ENCODE data around the gene CYFIP2.

CYFIP2 gene

DNA sequence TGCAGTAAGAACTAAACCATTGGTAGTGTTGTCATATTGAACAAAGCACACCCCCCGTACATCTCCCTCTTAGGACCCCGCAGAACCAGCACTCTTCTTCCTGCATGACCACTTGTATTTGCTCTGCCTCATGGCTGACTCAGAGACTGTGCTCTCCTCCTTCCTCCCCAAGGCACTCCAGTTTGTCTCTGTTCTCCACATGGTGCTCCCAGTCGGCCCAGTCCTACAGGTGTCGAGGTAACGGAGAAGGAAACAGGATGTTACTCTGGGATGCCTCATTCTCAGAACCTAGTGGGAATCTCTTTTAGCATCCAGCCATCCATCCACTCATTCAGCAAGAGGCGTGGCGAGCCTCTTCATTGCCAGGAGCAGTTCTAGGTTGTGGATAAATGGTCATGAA is 97.1 kb downstream of the CYFIP2 start:
- DNase-seq: no peak

DNA sequence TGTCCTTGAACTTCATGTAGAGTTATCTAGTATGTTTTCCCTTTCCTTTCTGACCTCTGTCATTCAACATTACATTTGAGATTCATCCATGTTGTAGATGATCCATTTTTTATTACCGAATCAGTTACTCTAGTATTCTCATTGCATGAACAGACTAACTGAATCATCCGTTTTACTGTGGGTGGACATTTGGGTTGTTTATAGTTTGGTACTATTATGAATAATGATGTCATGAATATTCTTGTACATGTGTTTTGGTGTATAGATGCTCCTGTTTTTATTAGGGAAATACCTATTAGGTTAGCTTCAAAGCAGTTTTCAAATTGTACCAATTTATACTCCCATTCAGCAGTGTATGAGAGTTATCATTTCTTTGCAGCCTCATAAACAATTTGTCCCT is 99.8 kb downstream of the CYFIP2 start:
- no peak for DNase-seq

GRCh38 chr5:157366741-157367674 is 101.1 kb downstream of the CYFIP2 start:
- DNase-seq: no peak

DNA sequence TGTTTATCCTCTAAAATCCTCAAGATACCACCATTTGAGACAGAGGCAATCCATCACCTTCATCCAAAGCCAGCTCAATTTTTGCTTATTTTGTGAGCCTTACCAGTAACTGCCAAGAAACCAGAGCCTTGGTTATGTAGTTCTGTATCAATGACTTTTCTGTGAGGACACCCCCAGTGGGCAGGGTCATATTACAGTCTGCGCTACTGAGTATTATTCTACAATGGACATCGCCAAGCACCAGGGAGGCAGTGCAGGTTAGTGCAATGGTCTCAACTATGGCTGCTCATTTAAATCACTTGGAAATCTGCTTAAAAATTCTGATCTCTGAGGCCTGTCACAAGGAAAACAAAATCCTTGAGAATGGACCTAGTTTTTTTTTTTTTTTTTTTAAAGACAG is 103.6 kb downstream of the CYFIP2 start:
- no peak for DNase-seq

- DNase-seq: no peak
These were observed 105.0 kb downstream of the CYFIP2 start for GRCh38 chr5:157370967-157371366.

- DNase-seq: no peak
These were observed 105.9 kb downstream of the CYFIP2 start for GRCh38 chr5:157371655-157372471.

DNA sequence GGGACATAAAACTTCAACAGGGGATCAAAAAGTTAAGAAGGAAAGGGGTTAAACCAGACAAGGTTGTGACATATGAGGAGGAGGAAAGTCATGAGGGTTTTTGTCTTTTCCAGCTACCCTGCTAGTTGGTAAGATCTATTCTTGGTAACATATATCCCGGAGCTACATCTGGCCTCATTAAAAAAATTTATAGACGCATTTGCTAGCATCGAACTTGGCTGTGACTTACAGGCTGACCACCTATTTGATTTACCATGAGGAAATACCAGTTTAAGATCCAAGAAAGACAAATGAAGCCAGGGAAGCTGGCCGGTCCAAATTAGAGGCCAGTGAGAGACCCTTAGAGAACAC is 106.5 kb downstream of the CYFIP2 start:
- no peak for DNase-seq

GRCh38 chr5:157378509-157378908 is 112.6 kb downstream of the CYFIP2 start:
- DNase-seq: no peak

DNA sequence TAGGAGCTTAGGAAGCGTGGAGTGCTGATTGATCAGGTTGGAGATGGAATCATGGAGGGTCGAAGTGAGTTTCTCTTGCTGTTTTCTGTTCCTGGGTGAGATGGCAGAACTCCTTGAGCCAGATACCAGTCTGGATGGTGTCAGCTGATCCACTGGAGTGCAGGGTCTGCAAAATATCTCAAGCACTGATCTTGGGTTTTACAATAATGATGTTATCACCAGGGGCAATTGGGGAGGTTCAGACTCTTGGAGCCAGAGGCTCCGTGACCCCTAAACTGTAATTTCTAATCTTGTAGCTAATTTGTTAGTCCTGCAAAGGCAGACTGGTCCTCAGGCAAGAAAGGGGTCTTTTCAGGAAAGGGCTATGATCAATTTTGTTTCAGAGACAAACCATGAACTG is 114.1 kb downstream of the CYFIP2 start:
- DNase-seq: no peak

DNA sequence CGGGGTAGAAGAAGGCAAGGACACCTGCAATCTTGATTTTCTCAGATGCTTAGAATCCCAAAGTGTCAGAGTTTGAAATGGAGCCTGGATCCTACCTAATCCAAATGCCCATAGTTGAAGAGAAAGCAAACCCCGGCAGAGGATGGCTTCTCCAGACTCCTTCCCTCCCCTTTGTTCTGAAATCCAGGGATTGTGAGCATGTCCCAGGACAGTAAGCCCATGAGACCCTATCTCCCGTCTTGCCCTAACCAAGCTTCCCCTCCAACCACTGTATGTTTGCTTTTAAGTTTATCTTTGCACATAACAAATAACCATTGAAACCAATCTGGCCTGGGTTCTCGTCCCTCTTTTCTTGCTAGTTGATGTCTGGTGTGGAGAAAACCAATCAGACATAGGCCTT is 115.8 kb downstream of the CYFIP2 start:
- DNase-seq: no peak

- no peak for DNase-seq
These were observed 117.3 kb downstream of the CYFIP2 start for GRCh38 chr5:157382996-157383800.

GRCh38 chr5:157384971-157385709 is 119.2 kb downstream of the CYFIP2 start:
- no peak for DNase-seq

DNA sequence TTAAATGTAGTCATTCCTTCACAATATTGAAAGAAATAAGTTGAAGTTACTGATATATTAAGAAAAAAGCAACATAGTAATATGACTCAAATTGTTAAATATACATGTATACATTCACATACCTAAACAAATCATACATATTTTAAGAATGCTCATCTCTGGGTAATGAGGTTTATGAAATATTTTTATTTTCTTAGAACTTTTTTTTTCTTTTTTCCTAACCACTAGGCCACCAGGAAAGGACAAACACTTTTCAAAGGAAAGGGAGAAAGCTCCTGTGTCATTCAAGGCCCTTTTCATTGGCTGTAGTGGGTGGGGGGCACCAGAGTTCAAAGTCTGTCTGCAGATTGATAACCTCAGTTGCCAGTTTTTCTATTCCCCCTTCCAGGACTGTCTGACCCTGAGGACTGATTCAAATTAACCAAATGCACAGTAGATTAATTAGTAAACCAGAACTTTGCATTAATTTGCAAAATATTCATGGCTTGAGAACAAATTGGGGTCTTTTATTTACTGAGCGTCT is 121.2 kb downstream of the CYFIP2 start:
- DNase-seq: no peak

DNA sequence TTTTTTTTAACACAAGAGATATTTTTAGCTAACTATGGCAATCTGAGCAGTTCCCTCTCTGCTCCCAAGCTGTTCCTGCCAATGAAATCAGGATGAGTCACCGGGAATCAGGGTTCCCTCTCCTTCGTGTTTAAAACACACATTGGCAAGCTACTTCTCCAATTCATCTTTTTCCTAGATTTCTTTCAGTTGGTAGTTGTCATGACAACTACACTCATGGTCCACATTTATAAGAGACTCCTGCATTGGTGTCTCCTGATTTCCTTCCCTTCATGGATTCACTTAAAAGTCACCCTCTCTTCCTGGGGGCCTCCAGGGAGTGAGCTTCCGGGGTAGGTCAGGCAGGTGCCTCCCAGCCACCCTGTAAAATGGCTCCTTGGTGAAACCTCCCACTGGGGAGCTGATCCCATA is 121.8 kb downstream of the CYFIP2 start:
- no peak for DNase-seq

GRCh38 chr5:157388111-157388710 is 122.3 kb downstream of the CYFIP2 start:
- DNase-seq: no peak

- DNase-seq: no peak
These were observed 123.2 kb downstream of the CYFIP2 start for GRCh38 chr5:157389103-157389502.

DNA sequence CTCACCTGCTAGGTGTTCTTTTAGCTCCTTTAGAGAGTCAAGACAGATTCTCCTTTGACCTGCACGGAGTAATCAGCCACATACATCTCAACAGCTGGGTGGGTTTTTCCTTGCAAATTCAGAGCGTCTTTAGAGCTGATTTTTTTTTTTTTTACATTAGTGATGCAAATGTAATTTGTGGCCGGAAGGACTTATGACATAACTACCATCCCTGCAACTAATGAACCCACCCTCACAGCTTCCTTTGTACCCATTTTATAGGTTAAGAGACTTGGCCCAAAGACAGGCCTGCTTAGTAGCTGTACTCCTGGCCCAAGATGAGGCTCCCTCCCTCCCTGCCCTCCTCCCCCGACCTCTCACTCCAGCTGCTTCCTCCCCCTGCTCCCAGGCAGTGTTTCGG is 124.2 kb downstream of the CYFIP2 start:
- DNase-seq: no peak

DNA sequence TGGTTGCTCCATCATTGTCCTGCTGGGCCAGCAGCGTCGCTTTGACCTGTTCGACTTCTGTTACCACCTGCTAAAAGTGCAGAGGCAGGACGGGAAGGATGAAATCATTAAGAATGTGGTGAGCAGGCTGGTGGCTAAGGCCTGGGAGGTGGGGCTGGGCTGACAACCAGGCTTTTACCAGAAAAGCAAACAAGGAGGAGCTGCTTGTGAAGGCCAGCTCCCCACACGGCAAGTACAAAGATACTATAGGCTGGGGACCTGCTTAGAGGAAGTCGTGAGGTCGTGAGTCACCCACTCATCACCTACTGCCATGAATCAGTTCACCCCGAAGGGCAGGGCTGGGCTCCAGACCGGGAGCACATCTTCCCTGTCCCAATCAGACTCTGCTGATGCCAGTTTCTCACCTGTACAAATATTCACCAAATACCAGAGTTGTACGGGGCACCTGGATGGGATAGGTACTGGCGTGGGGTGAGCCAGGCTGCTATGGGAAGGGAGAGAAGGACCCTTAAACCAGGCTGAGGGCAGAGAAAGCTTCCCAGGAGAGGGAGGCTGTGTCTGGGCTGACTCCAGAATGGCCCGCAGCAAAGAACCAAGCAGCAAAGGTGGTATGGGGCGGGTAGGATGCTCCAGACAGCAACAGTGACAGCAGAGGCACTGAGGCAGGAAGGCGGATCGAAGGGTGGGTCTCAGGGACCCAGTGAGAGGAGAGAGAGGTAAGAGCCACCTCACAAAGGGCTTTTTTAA is 124.8 kb downstream of the CYFIP2 start:
- no peak for DNase-seq

GRCh38 chr5:157398305-157398704 is 132.4 kb downstream of the CYFIP2 start:
- DNase-seq: no peak

DNA sequence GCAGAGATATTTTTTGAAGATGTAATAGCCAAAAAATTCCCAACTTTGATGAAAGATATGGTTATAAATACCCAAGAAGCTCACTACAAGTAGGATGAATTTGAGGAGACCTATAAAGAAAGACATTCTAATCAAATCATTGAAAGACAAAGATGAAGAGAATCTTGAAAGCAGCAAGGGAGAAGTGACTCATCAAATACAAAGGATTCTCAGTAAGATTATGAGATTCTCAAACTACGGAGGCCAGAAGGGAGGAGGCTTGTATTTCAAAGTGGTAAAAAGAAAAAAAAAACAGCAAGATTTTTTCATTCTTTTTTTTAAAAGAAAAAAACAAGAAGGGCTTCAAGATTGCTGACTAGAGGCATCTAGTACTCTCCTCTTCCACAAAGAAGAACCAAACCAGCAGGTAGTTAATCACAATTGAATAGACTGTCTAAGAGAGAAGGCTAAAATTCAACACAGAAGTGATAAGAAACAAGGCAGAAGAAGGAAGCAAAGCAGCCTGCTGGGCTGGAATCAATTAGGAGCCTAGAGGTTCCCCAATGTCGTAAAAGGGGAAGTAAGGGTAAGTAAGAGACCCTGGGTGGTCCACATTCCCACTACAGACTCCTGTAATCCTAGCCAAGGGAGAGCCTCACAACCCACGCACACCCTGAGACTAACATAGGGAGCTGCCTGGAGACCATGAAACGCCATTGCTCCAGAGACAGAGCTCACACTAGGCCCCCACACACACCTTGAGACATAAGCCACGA is 135.0 kb downstream of the CYFIP2 start:
- no peak for DNase-seq
